HCT116 (cell line): ENCODE measurements around the gene FKBP9.
"Not testable (repeated sequence)": the region's sequence is repeated elsewhere in the genome, so short reads cannot be mapped to it uniquely, and the experiment has no call there.

Source experiments
- CBX3 ChIP-seq: IDR thresholded peaks from 2 replicates; pipeline ENCODE4 v1.6.1; 2012; ENCODE audit warnings: low read depth
- POLR2A ChIP-seq: IDR thresholded peaks from 2 replicates; pipeline ENCODE4 v1.7.0; 2011; ENCODE audit warnings: borderline replicate concordance; ENCODE audit not compliant: insufficient read depth, insufficient read length; ENCODE audit errors: extremely low read depth
- SIN3A ChIP-seq: IDR thresholded peaks from 2 replicates; pipeline ENCODE4 v1.6.1; 2012; ENCODE audit warnings: low read depth
- TF ChIP-seq, protein P1 (sequence below), 3 experiments: fragments of 200-600 bp in 1 of 3; sonication (generic) in 1 of 3; IDR thresholded peaks in 2 of 3; conservative IDR thresholded peaks in 1 of 3; 2 replicates each; pipeline ENCODE4 v1.5.1; 2012 to 2017; ENCODE audit warnings: low read depth in 2 of 3, low read length in 2 of 3, antibody characterized with exemption in 1 of 3, borderline replicate concordance in 1 of 3, control low read depth in 1 of 3, mild to moderate bottlenecking in 1 of 3, mixed read lengths in 1 of 3, mixed run types in 1 of 3, moderate library complexity in 1 of 3; ENCODE audit not compliant: insufficient read depth in 1 of 3

GRCh38 chr7:33005193-33005592 is 48.0 kb downstream of the FKBP9 start:
- TF ChIP-seq, protein P1, sequence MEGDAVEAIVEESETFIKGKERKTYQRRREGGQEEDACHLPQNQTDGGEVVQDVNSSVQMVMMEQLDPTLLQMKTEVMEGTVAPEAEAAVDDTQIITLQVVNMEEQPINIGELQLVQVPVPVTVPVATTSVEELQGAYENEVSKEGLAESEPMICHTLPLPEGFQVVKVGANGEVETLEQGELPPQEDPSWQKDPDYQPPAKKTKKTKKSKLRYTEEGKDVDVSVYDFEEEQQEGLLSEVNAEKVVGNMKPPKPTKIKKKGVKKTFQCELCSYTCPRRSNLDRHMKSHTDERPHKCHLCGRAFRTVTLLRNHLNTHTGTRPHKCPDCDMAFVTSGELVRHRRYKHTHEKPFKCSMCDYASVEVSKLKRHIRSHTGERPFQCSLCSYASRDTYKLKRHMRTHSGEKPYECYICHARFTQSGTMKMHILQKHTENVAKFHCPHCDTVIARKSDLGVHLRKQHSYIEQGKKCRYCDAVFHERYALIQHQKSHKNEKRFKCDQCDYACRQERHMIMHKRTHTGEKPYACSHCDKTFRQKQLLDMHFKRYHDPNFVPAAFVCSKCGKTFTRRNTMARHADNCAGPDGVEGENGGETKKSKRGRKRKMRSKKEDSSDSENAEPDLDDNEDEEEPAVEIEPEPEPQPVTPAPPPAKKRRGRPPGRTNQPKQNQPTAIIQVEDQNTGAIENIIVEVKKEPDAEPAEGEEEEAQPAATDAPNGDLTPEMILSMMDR (IDR thresholded peaks at IDR 0.05 in 2 of 3, conservative IDR thresholded peaks at IDR 0.05 in 1 of 3; ENCODE audit: borderline replicate concordance in 1 of 3, insufficient read depth in 1 of 3, low read depth in 2 of 3, low read length in 2 of 3) = not testable (repeated sequence)
- not testable (repeated sequence) for TF ChIP-seq POLR2A, CBX3, SIN3A
